OCI-LY3 (cell line): Measurements from ENCODE around the gene CCND3.

Experiments
- CTCF ChIP-seq: fragments of 200-600, 300-600 bp; sonication (generic); IDR thresholded peaks from 2 replicates; pipeline ENCODE4 v1.5.1; 2014; ENCODE audit warnings: antibody characterized with exemption, low read length, low read depth
- EZH2phosphoT487 ChIP-seq: fragments of 200-600 bp; shearing (Covaris generic); IDR thresholded peaks from 2 replicates; pipeline ENCODE4 v1.6.1; 2018; ENCODE audit warnings: antibody characterized with exemption, mixed run types, low read depth

- TF ChIP-seq CTCF: no peak
- TF ChIP-seq EZH2phosphoT487: no peak
These were observed 11.7 kb downstream of the CCND3 start for GRCh38 chr6:41929924-41930323.
